ENCODE measurements around the gene MTA2. TPM values are rescaled to one million over a fixed set of nuclear protein-coding genes. Genes with fewer than 3 reads are reported as not detected.

The MTA2 gene
- total and polyA plus RNA-seq, 12 donors: 63.9 to 97.3 (median 73.5) TPM

GRCh38 chr11:62545437-62546243 is 56.0 kb downstream of the MTA2 start:
- peaks cover 35 to 59% of the 10 kb centered on the region in 2 donors for H3K4me1 ChIP-seq (replicated peaks in 1 of 2)
- intact Hi-C loops (cut with DNase I): no loop called here

GRCh38 chr11:62544581-62545436 is 56.9 kb downstream of the MTA2 start:
- peak overlapping the region in 4 of 5 donors; percentile 78 to 96 (median 86) for H3K27ac ChIP-seq
- no peaks in the 10 kb centered on the region for H3K9me3 ChIP-seq (replicated peaks in 1 of 3)
- H3K36me3 ChIP-seq (replicated peaks in 1 of 2): no peaks in the 10 kb centered on the region
- DNase-seq: no peak
- H3K4me1 ChIP-seq (replicated peaks in 1 of 2): peaks cover 43 to 66% of the 10 kb centered on the region in 2 donors
- WGBS, 4 donors: 11 to 39% (median 20%) methylated on average over 15 to 32 of the region's 32 CpGs
- intact Hi-C loops (cut with DNase I): loop anchor here (5.0 kb wide), 1 partner anchor 123 kb away; no protein-coding TSS in a partner anchor
- H3K27me3 ChIP-seq: no peaks in the 10 kb centered on the region
- peak overlapping the region; percentile 7 to 95 (median 76) for H3K4me3 ChIP-seq
- no peak for TF ChIP-seq CTCF (IDR thresholded peaks at IDR 0.05)
- TF ChIP-seq POLR2A (IDR thresholded peaks at IDR 0.05): no peak

More at GRCh38 chr11:62545437-62546243, 56.0 kb downstream of the MTA2 start:
- no peaks in the 10 kb centered on the region for H3K9me3 ChIP-seq (replicated peaks in 1 of 3)
- H3K27ac ChIP-seq: peak overlapping the region in 4 of 5 donors; percentile 78 to 96 (median 86)
- H3K27me3 ChIP-seq: no peaks in the 10 kb centered on the region
- no peaks in the 10 kb centered on the region for H3K36me3 ChIP-seq (replicated peaks in 1 of 2)
- WGBS, 4 donors: 0% methylated on average over 18 to 59 of the region's 59 CpGs
- TF ChIP-seq CTCF (IDR thresholded peaks at IDR 0.05) (peak in 2 of 6 experiments; percentile 5 to 17), POLR2A (IDR thresholded peaks at IDR 0.05) (peak in 1 of 2 donors; percentile 23)
- DNase-seq: peak; percentile 85 to 94 (median 91)
- H3K4me3 ChIP-seq: peak overlapping the region; percentile 7 to 95 (median 76)

GRCh38 chr11:62543680-62544444 is 57.8 kb downstream of the MTA2 start:
- no peaks in the 10 kb centered on the region for H3K27me3 ChIP-seq
- TF ChIP-seq POLR2A (IDR thresholded peaks at IDR 0.05) (no peak), CTCF (IDR thresholded peaks at IDR 0.05) (no peak)
- DNase-seq: no peak
- WGBS, 4 donors: 49 to 66% (median 60%) methylated on average over 13 to 22 of the region's 22 CpGs
- peak overlapping the region in 2 of 4 donors; percentile 93 to 95 for H3K4me3 ChIP-seq
- intact Hi-C loops (cut with DNase I): loop anchor here (5.0 kb wide), 1 partner anchor 122 kb away; no protein-coding TSS in a partner anchor
- H3K27ac ChIP-seq: peak overlapping the region in 4 of 5 donors; percentile 38 to 96 (median 76)
- no peaks in the 10 kb centered on the region for H3K36me3 ChIP-seq (replicated peaks in 1 of 2)
- H3K9me3 ChIP-seq (replicated peaks in 1 of 3): no peaks in the 10 kb centered on the region
- peaks cover 53 to 71% of the 10 kb centered on the region in 2 donors for H3K4me1 ChIP-seq (replicated peaks in 1 of 2)

Small RNA genes within 50 kb of the gene (microRNA-seq; reads per million reads assigned to microRNA genes)
- gene MIR6747: 0 to 1.1 (median 0.57) reads per million in 3 donors

Small RNA genes within 50 kb of the gene (small RNA-seq; reads per million reads assigned to genes)
- gene AP001458.1 (0 reads per million in 2 donors), gene EEF1G (0 reads per million in 2 donors), gene MIR6747 (0 to 0.08 reads per million in 2 donors)

Other genes starting within 250 kb of the MTA2 start
- gene SCGB1A1, start 182.8 kb downstream of the MTA2 start, total RNA-seq: 1 to 10 TPM in 2 of 9 donors, not detected in 7; 1.7 to 3.1 TPM
- 1 to 10 TPM in 1 of 3 donors, not detected in 2; 1.5 TPM for gene SCGB1A1, start 182.8 kb downstream of the MTA2 start, polyA plus RNA-seq
- 100 to 1,000 TPM in 8 of 9 donors, 10 to 100 TPM in 1; 54.2 to 307 (median 195) TPM for gene AHNAK, start 55.1 kb downstream of the MTA2 start, total RNA-seq
- gene AHNAK, start 55.1 kb downstream of the MTA2 start, polyA plus RNA-seq: 10 to 100 TPM; 32.0 to 35.4 (median 32.7) TPM
- 1,000 to 10,000 TPM in 7 of 9 donors, 100 to 1,000 TPM in 2; 943 to 1,585 (median 1,192) TPM for gene EEF1G, start 28.0 kb downstream of the MTA2 start, total RNA-seq
- 1,000 to 10,000 TPM in 1 of 3 donors, 100 to 1,000 TPM in 2; 646 to 1,257 (median 934) TPM for gene EEF1G, start 28.0 kb downstream of the MTA2 start, polyA plus RNA-seq
- 10 to 100 TPM in 7 of 9 donors, 1 to 10 TPM in 2; 7.0 to 32.4 (median 14.9) TPM for gene TUT1, start 10.3 kb downstream of the MTA2 start, total RNA-seq
- gene TUT1, start 10.3 kb downstream of the MTA2 start, polyA plus RNA-seq: 10 to 100 TPM in 2 of 3 donors, 1 to 10 TPM in 1; 9.4 to 67.6 (median 34.0) TPM
- gene EML3, start 10.9 kb upstream of the MTA2 start, total RNA-seq: 10 to 100 TPM; 13.0 to 97.9 (median 35.4) TPM
- 100 to 1,000 TPM in 2 of 3 donors, 1 to 10 TPM in 1; 9.7 to 198 (median 139) TPM for gene EML3, start 10.9 kb upstream of the MTA2 start, polyA plus RNA-seq
- 10 to 100 TPM in 3 of 9 donors, 1 to 10 TPM in 6; 1.6 to 22.3 (median 4.9) TPM for gene ROM1, start 11.4 kb upstream of the MTA2 start, total RNA-seq
- gene ROM1, start 11.4 kb upstream of the MTA2 start, polyA plus RNA-seq: 10 to 100 TPM in 2 of 3 donors, 1 to 10 TPM in 1; 5.1 to 11.3 (median 11.1) TPM
- gene B3GAT3, start 20.1 kb upstream of the MTA2 start, total RNA-seq: 10 to 100 TPM; 25.3 to 56.6 (median 34.5) TPM
- gene B3GAT3, start 20.1 kb upstream of the MTA2 start, polyA plus RNA-seq: 10 to 100 TPM in 2 of 3 donors, 1 to 10 TPM in 1; 5.9 to 83.3 (median 60.6) TPM
- 100 to 1,000 TPM; 105 to 304 (median 182) TPM for gene GANAB, start 44.7 kb upstream of the MTA2 start, total RNA-seq
- 100 to 1,000 TPM in 1 of 3 donors, 10 to 100 TPM in 2; 90.9 to 177 (median 94.0) TPM for gene GANAB, start 44.7 kb upstream of the MTA2 start, polyA plus RNA-seq
- gene INTS5, start 51.4 kb upstream of the MTA2 start, total RNA-seq: 10 to 100 TPM in 8 of 9 donors, 1 to 10 TPM in 1; 9.6 to 32.3 (median 25.0) TPM
- 1 to 10 TPM; 4.4 to 7.5 (median 4.6) TPM for gene INTS5, start 51.4 kb upstream of the MTA2 start, polyA plus RNA-seq
- gene C11orf98, start 63.3 kb upstream of the MTA2 start, total RNA-seq: 10 to 100 TPM; 42.8 to 87.3 (median 49.8) TPM
- 100 to 1,000 TPM in 2 of 3 donors, 10 to 100 TPM in 1; 95.8 to 142 (median 104) TPM for gene C11orf98, start 63.3 kb upstream of the MTA2 start, polyA plus RNA-seq
- gene CSKMT, start 63.4 kb upstream of the MTA2 start, total RNA-seq: 10 to 100 TPM in 3 of 9 donors, 1 to 10 TPM in 5, not detected in 1; 2.8 to 15.6 (median 8.3) TPM
- 10 to 100 TPM in 2 of 3 donors, 1 to 10 TPM in 1; 1.9 to 37.2 (median 20.6) TPM for gene CSKMT, start 63.4 kb upstream of the MTA2 start, polyA plus RNA-seq
- gene UQCC3, start 69.8 kb upstream of the MTA2 start, total RNA-seq: 10 to 100 TPM; 10.2 to 21.3 (median 15.2) TPM
- 10 to 100 TPM in 2 of 3 donors, 1 to 10 TPM in 1; 2.2 to 25.7 (median 25.7) TPM for gene UQCC3, start 69.8 kb upstream of the MTA2 start, polyA plus RNA-seq
- 10 to 100 TPM in 3 of 9 donors, 1 to 10 TPM in 6; 1.1 to 22.0 (median 8.4) TPM for gene LBHD1, start 70.4 kb upstream of the MTA2 start, total RNA-seq
- 10 to 100 TPM; 16.5 to 30.4 (median 17.5) TPM for gene LBHD1, start 70.4 kb upstream of the MTA2 start, polyA plus RNA-seq
- gene UBXN1, start 77.2 kb upstream of the MTA2 start, total RNA-seq: 100 to 1,000 TPM in 6 of 9 donors, 10 to 100 TPM in 3; 81.3 to 308 (median 139) TPM
- 100 to 1,000 TPM; 114 to 225 (median 177) TPM for gene UBXN1, start 77.2 kb upstream of the MTA2 start, polyA plus RNA-seq
- 10 to 100 TPM in 6 of 9 donors, 1 to 10 TPM in 3; 3.1 to 29.9 (median 13.6) TPM for gene LRRN4CL, start 87.7 kb upstream of the MTA2 start, total RNA-seq
- gene LRRN4CL, start 87.7 kb upstream of the MTA2 start, polyA plus RNA-seq: 1 to 10 TPM; 5.7 to 9.3 (median 6.4) TPM
- gene BSCL2, start 105.6 kb upstream of the MTA2 start, total RNA-seq: 100 to 1,000 TPM in 6 of 9 donors, 10 to 100 TPM in 3; 77.6 to 185 (median 108) TPM
- gene BSCL2, start 105.6 kb upstream of the MTA2 start, polyA plus RNA-seq: 100 to 1,000 TPM; 134 to 653 (median 440) TPM
- 1 to 10 TPM in 3 of 9 donors, under 1 TPM in 4, not detected in 2; 0.39 to 3.2 (median 0.96) TPM for gene GNG3, start 105.8 kb upstream of the MTA2 start, total RNA-seq
- 10 to 100 TPM in 1 of 3 donors, 1 to 10 TPM in 2; 4.1 to 15.7 (median 6.4) TPM for gene GNG3, start 105.8 kb upstream of the MTA2 start, polyA plus RNA-seq
- gene HNRNPUL2, start 125.6 kb upstream of the MTA2 start, total RNA-seq: 10 to 100 TPM in 8 of 9 donors, 1 to 10 TPM in 1; 9.6 to 34.5 (median 17.6) TPM
- 10 to 100 TPM; 23.8 to 40.2 (median 38.1) TPM for gene HNRNPUL2, start 125.6 kb upstream of the MTA2 start, polyA plus RNA-seq
- 10 to 100 TPM; 10.7 to 45.0 (median 27.0) TPM for gene TTC9C, start 126.6 kb upstream of the MTA2 start, total RNA-seq
- gene TTC9C, start 126.6 kb upstream of the MTA2 start, polyA plus RNA-seq: 10 to 100 TPM; 36.7 to 93.9 (median 46.3) TPM
- 10 to 100 TPM in 6 of 9 donors, 1 to 10 TPM in 3; 6.9 to 19.5 (median 13.6) TPM for gene ZBTB3, start 152.3 kb upstream of the MTA2 start, total RNA-seq
- 1 to 10 TPM; 3.0 to 5.6 (median 3.3) TPM for gene ZBTB3, start 152.3 kb upstream of the MTA2 start, polyA plus RNA-seq
- gene POLR2G, start 159.7 kb upstream of the MTA2 start, total RNA-seq: 100 to 1,000 TPM in 1 of 9 donors, 10 to 100 TPM in 8; 58.2 to 195 (median 79.8) TPM
- 100 to 1,000 TPM in 2 of 3 donors, 10 to 100 TPM in 1; 67.6 to 109 (median 108) TPM for gene POLR2G, start 159.7 kb upstream of the MTA2 start, polyA plus RNA-seq
- gene TAF6L, start 169.5 kb upstream of the MTA2 start, total RNA-seq: 10 to 100 TPM; 18.3 to 42.3 (median 25.9) TPM
- 10 to 100 TPM; 10.8 to 98.1 (median 41.2) TPM for gene TAF6L, start 169.5 kb upstream of the MTA2 start, polyA plus RNA-seq
- 100 to 1,000 TPM in 3 of 9 donors, 10 to 100 TPM in 6; 55.4 to 217 (median 72.6) TPM for gene TMEM179B, start 185.5 kb upstream of the MTA2 start, total RNA-seq
- gene TMEM179B, start 185.5 kb upstream of the MTA2 start, polyA plus RNA-seq: 10 to 100 TPM; 37.2 to 97.7 (median 66.6) TPM
- gene TMEM223, start 190.1 kb upstream of the MTA2 start, total RNA-seq: 10 to 100 TPM; 12.6 to 49.1 (median 24.7) TPM
- gene TMEM223, start 190.1 kb upstream of the MTA2 start, polyA plus RNA-seq: 10 to 100 TPM; 32.0 to 41.3 (median 32.5) TPM
- gene NXF1, start 203.6 kb upstream of the MTA2 start, total RNA-seq: 100 to 1,000 TPM in 1 of 9 donors, 10 to 100 TPM in 8; 32.8 to 134 (median 58.8) TPM
- 100 to 1,000 TPM in 2 of 3 donors, 10 to 100 TPM in 1; 87.0 to 274 (median 231) TPM for gene NXF1, start 203.6 kb upstream of the MTA2 start, polyA plus RNA-seq
- gene STX5, start 230.2 kb upstream of the MTA2 start, total RNA-seq: 10 to 100 TPM; 22.2 to 59.9 (median 37.3) TPM
- 10 to 100 TPM; 19.7 to 52.4 (median 22.4) TPM for gene STX5, start 230.2 kb upstream of the MTA2 start, polyA plus RNA-seq
- gene TEX54, start 231.0 kb upstream of the MTA2 start, total RNA-seq: not detected
- gene TEX54, start 231.0 kb upstream of the MTA2 start, polyA plus RNA-seq: 1 to 10 TPM in 1 of 3 donors, under 1 TPM in 1, not detected in 1; 0.27 to 1.4 TPM
- 10 to 100 TPM; 21.7 to 58.0 (median 37.9) TPM for gene WDR74, start 237.7 kb upstream of the MTA2 start, total RNA-seq
- 100 to 1,000 TPM in 2 of 3 donors, 10 to 100 TPM in 1; 35.4 to 119 (median 102) TPM for gene WDR74, start 237.7 kb upstream of the MTA2 start, polyA plus RNA-seq